Medulla oblongata (tissue), 1 donor: ENCODE data around the gene SLAIN1.

Source experiments
- DNase-seq: peaks from one replicate; pipeline ENCODE4 v3.0.0-alpha.2; 2015; ENCODE audit errors: extremely low spot score

The SLAIN1 gene

DNA sequence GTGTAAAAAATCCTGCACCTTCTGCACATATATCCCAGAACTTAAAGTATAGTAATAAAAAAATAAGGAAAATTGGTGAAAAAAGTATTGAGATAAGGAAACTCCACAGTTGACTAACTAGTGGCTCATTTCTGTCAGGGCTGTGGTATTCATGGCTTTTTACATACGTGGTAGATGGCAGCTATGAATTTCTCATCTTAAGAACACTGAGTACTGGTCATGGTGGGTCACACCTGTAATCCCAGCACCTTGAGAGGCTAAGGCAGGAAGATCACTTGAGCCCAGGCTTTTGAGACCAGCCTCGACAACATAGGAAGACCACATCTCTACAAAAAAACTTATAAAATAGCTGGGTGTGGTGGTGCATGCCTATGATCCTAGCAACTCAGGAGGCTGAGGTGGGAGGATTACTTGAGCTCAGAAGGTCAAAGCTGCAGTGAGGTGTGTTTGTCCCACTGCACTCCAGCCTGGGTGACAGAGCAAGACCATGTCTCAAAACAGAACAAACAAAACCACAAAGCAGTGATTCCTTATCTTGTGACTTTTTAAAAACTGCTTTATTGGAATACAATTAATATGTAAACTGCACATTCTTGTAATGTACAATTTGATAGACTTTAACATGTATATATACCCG, 16.8 kb downstream of the SLAIN1 start:
- DNase-seq = no peak

DNA sequence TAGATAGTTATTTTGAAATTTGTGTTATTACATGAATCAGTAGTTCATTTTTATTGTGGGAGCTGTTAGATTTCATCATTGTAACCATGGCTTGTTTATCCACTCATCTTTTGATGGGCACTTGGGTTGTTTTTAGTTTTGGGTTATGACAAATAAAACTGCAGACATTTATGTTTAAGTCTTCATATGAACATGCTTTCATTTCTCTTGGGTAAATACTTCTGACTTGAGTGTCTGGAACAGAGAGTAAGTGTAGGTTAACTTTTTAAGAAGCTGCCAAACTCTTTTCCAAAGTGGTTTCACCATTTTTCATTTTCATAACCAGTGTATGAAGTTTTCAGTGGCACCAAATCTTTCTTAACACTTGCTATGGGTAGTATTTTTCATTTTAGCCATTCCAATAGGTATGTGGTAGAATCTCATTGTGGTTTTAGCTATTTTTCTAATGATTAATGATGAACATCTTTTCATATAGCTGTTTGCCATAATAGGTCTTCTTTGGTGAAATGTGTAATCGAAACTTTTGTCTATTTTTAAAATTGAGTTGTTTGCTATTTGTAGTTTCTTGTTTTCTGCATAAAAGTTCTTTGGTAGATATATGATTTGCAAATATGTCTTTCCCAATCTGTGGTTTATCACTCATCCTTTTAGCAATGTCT, 17.9 kb downstream of the SLAIN1 start:
- DNase-seq = no peak

DNA sequence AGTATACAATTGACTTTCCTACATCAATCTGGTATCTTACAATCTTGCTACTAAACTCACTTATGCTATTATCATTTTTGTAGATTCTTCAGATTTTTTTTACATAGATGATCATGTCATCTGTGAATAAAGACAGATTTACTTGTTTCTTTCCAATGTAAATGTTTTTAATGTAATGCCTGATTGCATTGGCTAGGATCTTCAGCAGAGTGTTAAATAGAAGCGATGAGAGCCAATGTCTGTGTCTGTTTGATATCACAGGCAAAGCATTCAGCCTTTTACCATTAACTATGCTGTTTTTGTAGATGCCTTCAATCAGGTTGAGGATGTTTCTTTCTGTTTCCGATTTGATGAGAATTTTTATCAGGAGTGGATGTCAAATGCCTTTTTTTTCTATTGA, 19.2 kb downstream of the SLAIN1 start:
- DNase-seq = no peak

DNA sequence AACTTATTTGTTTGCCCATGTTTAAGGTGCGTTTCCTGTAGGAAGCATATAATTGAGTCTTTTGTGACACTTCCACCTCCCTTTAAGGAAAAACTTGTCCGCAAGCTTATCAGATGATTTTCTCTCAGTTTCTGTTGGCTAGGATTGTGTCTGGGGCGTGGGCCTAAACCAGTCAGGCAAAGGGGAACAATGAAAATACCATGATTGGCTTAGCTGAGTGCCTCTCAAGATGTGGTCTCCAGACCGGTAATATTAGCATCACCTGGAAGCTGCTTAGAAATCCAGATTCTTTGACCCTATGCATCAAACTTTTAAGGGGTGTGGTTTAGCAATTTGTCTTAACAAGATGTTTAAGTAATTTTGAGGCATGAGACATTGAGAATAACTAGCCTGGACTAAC, 20.0 kb downstream of the SLAIN1 start:
- DNase-seq = no peak

DNA sequence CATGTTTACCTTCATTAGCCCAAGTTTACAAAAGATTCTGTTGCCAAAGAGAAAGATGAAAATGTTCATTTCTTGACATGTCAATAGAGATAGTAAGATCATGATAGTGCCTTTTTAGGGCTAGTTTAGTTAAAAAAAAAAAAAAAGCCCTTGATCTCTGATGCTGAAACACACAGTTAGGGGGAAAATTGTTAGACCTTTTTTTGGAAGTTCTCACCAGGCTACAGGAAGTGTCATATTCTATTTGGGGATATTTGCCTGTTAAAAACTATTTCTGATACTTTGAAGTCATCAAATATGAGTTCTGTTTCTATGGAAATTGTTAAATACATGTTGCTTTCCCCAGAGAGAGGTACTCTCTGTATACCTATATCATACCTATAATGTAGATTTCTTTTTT, 21.6 kb downstream of the SLAIN1 start:
- no peak for DNase-seq

DNA sequence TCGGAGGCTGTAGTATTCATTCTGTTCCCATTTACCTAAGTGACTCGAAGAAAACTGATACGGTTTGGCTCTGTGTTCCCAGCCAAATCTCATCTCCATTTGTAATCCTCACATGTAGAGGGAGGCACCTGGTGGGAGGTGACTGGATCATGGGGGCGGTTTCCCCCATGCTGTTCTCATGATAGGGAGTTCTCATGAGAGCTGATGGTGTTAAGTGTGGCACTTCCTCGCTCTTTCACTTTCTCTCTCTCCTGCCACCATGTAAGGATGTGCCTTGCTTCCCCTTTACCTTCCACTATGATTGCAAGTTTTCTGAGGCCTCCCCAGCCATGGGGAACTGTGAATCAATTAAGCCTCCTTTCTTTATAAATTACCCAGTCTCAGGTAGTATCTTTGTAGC, 23.5 kb downstream of the SLAIN1 start:
- no peak for DNase-seq

DNA sequence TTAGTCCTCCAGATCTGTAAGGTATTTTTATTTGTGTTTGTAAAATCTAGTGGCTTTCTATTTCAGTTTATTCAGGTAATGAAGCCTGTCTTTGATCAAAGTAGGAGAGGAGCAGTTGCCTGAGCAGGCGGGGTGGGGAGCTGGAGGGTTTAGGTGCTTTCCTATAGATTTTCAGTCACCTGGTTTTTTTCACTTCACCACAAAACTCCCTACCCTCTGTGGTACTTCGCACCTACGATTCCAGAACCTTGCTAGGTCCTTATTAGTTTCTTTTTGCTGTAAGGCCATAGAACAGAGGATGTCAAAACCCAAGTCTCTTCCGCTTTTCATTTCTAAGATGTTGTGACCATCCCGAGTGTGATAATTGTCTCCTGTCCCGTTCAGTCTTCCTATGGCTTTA, 26.6 kb downstream of the SLAIN1 start:
- no peak for DNase-seq

DNA sequence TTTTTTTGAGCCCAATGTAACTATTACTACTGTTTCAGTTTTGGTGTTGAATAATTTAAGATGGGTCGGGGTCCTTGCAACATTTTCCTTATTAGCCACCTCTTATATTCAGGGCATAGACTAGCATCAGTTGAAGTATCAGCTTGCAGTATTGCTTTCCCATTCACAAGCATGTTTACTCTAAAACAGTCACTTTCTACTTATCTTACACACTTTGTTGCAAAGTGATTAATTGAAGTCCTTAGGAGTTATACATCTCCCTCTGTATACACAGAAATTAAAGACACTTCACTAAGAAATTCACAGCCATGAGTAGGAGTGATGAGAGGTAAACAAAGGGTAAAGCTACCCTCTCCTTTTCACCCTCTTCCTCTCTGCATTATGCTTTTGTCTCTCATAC, 27.6 kb downstream of the SLAIN1 start:
- DNase-seq = no peak

DNA sequence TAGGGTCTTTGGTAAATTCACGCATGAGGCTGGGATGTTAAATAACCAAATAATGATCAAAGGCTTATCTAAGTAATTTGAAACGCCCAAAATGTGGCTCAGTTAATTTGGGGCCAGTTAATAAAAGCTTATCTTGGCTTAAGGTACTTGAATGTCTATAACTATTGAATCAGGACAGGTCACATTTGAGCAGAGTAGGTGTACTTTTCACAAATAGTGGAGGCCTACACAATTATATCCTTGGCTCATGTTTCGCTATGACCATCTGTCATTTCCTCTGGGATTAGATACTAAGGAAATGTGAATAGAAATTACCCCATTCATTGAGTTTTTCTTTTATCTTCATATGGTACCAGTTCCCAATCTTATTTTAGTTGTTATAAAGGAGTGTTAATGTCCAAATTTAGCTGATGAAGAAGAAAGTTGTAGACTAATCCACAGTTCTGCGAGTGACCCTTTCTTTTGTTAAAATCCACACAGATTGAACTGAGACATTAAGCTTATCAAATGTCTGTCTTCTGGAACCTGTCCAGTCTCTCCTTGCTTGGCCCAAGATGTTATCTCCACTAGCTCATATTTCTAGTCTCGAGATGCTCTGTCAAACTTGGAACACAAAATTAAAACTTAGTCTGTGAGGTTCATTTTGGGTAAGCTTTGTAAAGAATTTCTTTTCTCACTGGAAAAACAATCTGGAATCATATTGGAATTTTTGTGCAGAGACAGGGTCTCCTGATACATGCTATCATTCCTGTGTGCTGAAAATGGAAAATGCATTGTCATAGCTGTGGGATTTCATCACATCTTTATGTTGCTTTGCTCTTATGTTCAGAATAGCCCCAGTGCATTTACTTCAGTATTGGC, 31.0 kb downstream of the SLAIN1 start:
- DNase-seq = no peak

DNA sequence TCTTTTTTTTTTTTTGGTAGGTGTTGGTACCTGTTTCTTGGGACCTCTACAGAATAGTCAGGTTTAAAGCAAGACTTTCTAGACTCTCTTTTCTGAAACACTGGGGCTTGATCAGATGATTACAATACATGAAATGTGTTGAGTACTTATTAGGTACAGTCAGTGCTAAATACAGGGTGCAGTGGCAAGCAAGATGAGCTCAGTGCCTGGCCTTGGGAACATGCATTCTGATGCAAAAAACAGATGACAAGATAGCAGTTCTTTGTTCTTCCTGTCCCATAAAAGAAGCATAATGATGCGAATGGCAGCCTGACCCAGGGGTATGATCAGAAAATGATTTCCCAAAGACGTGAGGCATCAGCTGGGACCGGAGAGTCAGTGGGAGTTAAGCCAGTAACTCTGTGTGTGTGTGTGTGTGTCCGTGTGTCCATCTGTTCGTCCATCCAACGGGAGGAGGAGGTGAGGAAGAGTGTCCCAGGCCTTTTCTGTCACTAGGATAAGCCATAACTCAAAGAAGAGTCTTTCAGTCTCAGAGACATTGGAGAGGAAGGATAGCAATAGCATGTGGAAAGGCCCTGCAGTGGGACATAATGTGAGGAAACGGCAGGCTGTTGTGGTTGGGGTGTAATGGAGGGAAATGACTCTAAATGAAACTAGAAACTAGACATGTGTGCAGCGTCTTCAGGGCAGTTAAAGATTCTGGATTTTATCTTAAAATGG, 32.2 kb downstream of the SLAIN1 start:
- DNase-seq = no peak

DNA sequence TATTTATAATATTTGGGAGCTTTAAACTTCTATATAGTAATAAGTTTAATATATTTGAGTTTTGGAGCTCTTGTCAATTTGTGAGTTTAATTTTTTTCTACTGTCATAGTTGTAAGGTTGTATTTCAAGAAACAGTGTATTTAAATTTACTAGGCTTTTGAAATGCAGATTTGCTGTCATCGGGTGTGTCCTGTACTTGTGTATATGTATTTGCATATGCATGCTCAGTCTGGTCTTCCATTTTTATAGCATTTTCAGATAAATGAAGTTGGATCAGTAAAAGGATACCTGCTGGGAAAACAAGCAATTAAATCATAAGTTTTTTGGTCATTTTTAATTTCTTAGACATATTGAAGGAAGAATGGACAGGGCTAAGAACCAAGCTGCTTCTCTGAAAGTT, 33.1 kb downstream of the SLAIN1 start:
- DNase-seq = no peak

DNA sequence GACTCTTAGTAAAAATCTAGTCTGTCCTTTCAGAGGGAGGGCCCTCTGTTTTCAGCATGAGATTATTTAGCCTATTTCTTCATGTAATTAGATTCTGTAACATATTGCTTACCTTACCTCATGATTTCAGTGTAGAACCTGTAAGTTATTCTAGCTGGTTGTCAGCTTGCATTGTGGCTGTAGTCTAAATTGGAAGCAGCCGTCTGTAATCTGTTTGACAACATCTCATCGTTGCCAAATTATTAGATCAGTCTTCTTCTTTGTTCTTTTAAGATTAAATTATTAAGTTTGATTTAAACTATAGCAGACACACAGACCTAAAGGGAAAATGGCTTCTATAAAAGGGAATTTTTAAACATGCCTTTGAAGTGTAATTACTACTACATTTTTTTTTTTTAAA, 34.8 kb downstream of the SLAIN1 start:
- DNase-seq = no peak

DNA sequence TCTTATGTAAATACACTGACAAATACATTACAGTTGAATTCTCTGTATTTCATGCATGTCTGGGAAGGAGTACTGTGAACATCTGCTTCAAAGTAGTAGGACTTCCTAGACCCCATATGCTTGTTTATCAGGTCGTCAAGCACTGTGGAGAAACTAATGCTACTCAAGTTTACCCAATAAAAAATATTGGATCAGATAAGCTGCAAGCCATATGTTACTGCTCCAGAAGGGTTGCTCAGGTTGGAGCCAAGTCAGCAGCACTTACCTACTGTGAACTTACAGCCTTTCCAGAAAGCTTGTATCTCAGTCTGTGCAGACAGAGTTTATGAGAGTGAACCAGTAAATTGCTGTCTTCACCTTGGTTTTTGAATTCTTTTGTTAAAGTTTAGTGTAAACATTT, 36.2 kb downstream of the SLAIN1 start:
- no peak for DNase-seq

DNA sequence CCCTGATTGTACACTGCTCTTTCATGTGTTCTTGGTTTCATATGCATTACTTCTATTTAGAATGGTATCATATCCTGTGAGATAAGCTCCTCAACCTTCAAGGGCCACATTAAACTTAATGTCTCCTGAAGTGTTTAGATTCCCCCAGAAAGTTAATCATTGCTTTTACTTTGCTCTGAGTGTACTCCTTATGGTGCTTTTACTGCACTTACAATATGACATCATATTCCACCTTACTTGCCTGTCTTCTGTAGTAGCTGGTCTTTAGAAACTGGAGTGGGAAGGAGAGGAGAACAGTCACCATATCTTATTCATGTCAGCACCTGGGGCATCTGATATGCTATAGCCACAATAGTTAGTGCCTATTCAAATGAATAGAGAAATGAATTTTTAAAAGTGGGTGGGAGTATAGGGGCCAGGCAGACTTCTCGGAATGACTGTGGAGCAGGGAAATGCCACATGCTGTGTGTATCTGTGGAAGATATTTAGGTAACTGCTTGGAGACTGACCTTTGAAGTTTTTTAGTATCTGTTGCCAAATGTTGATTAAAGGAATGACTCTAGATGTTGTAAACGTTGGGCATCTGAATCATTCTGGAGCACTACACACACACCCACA, 40.2 kb downstream of the SLAIN1 start:
- DNase-seq = no peak

DNA sequence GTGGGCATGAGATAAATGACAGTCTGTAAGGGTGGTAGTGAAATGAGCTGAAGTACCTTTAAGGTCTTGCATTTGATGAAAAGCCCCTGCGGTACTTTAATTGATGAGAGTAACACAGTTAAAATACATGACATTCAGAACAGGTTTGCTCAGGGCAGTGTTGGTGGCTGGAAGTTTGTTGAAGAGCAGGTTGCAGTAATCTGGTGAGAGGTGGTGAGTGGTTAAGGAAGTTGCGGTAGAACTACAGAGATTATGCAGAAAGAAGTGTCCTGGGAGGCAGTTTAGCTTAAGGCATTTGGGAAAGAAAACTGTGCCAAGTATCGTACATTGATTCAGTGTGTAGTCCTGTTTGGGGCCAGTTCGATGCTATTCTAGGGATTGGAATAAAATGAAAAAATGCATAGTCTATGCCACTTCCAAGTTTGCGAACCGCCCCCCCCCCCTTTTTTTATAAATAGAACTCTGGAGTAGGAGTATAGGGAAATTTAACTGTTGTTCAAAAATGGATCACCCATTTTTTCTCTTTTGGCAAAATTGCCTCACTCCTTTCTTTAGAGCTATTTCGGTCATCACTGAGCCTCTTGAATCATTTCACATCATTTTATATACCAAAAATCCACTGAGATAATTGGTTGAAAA, 42.7 kb downstream of the SLAIN1 start:
- DNase-seq = no peak

DNA sequence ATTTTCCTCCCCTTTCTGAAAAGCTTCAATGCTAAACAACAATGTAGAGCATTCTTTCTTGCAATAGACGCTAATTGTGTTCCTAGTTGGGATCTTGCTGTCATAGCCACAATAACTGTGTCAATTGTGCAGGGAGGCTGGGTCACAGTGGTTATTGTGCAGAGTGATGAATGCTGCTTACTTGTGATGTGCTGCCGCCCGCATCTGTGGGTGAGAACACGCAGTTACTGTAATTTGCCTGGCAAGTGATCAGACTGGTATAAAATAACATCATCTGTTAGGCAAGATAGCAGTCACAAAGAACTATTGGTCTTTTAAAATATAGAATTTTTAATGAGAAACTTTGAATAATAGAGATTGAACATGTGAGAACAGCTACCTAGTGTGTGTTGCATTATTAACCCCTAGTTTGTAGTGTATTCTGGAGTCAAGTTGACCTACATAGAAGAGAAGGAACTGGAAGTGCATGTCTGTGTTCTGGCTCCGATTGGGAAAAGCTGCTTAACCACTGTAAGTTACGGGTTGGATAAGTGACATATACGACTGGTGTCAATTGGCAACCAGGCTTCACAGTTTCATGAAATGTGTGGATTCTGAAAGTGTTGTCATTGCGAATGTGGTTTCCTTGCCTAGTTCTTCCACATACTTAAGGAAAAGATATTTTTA, 43.6 kb downstream of the SLAIN1 start:
- peak; percentile 96 for DNase-seq

DNA sequence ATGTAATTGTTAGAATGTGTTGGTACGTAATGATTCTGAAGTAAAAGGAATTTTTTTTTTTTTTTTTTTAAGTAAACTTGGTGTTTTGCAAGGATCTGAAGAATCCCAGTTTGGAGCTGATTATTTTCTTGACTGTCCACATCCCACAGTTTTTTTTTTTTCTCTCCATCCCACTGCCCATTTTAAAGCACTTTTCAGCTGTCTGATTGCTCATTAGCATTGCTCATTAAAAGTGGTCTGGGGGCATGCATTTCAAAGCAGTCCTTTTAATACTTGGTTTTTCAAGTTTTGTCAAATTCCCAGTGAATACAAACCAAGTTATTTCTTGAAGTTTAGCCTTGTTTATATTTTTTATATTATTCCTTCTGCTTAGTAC, 44.1 kb downstream of the SLAIN1 start:
- DNase-seq = no peak

DNA sequence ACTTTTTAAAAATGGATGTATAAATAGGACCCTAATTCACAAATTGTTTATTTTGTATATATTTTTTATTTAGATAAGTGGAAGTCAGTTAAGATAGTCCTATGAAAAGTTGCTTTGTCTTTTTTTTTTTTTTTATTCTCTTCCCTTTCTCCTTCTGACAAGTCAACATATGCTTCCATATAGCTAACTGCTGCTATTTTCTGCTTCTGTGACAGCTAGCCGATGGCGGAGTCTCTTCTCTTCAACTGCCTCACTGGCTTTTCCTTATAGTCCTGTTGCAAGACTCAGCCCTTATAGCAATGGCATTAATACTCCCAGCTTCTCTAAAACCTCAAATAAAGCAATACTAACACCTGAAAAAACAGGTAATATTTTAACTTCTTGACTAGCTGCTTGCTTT, 45.3 kb downstream of the SLAIN1 start:
- DNase-seq = no peak

DNA sequence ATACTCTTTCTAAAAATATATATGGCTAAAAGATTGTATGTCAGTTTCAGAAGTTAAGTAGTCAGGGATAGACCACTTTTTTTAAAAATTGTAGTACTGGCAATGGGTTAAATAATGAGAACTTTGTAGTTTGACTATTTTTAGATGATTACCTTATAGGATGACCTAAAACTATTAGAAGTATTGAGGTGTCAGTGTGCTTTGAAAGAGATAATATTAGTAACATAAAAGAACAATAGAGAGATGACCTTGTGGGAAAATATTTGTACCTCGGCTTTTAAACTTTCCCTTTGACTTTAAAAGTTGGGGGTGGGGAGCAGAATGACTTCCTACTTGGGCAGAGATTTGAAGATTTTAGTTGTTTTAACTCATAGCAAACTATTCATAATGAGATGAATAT, 48.3 kb downstream of the SLAIN1 start:
- DNase-seq = no peak

DNA sequence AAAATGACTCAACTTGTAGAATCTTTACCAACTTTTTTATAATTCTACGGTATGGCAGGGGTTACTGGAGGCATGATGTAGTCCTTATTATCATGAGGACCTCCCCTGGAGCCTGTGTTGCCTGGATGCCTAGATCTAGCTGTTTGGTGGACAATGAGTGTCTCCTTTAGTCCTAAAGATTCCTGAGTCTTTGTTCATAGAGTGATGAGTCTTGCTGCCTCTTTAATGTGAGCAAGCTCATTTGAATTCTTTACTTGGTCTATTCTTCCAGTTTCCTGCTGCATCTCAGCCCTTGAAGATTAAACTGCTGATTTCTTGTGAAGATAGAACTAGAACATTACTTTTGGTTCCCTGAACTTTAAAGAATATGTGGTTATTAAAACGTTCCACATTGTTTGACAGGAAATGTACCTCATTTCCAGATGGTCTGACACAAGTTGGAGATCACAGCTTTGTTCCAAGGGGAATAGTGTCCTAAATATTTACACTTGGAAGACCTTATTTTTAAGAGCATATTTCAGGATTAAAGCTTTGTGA, 51.9 kb downstream of the SLAIN1 start:
- DNase-seq = no peak
